H9 (cell line): ENCODE results near the gene EFCAB5. TPM values are rescaled to one million over a fixed set of nuclear protein-coding genes. Genes with fewer than 3 reads are reported as not detected.
A peak's percentile ranks its signal among the peaks of the same experiment; 100 is the strongest.

ENCODE experiments used
- DNase-seq: peaks from one replicate; pipeline ENCODE4 v3.0.0-alpha.2; 2017
- H2AFZ ChIP-seq: one replicate; pipeline ENCODE4 v1.6.1; 2013; ENCODE audit warnings: mild to moderate bottlenecking, low read length, control low read depth, moderate library complexity
- H2AK5ac ChIP-seq: 2 replicates; pipeline ENCODE4 v1.6.1; 2013; ENCODE audit warnings: low read length, control low read depth, mixed read lengths; ENCODE audit not compliant: insufficient read length
- H2BK120ac ChIP-seq: one replicate; pipeline ENCODE4 v1.6.1; 2013; ENCODE audit warnings: low read depth, mild to moderate bottlenecking, low read length, control low read depth, inconsistent platforms; ENCODE audit not compliant: poor library complexity, severe bottlenecking
- H2BK12ac ChIP-seq: 2 replicates; pipeline ENCODE4 v1.6.1; 2013; ENCODE audit warnings: low read length, control low read depth, mixed read lengths, low read depth; ENCODE audit not compliant: insufficient read length
- H2BK15ac ChIP-seq: 2 replicates; pipeline ENCODE4 v1.6.1; 2013; ENCODE audit warnings: low read depth, low read length, control low read depth
- H2BK20ac ChIP-seq: one replicate; pipeline ENCODE4 v1.6.1; 2013; ENCODE audit warnings: low read depth, mild to moderate bottlenecking, low read length, control low read depth, inconsistent platforms; ENCODE audit not compliant: poor library complexity, severe bottlenecking
- H2BK5ac ChIP-seq: 2 replicates; pipeline ENCODE4 v1.6.1; 2013; ENCODE audit warnings: low read length, control low read depth, mixed read lengths; ENCODE audit not compliant: insufficient read length
- H3K14ac ChIP-seq: 2 replicates; pipeline ENCODE4 v1.6.1; 2013; ENCODE audit warnings: low read length, control low read depth; ENCODE audit not compliant: insufficient read depth
- H3K18ac ChIP-seq: 2 replicates; pipeline ENCODE4 v1.6.1; 2013; ENCODE audit warnings: low read depth, mild to moderate bottlenecking, mixed read lengths, low read length, control low read depth; ENCODE audit not compliant: insufficient read length
- H3K23ac ChIP-seq: 2 replicates; pipeline ENCODE4 v1.6.1; 2013; ENCODE audit warnings: low read length, control low read depth, mixed read lengths, low read depth; ENCODE audit not compliant: insufficient read length
- H3K23me2 ChIP-seq: 2 replicates; pipeline ENCODE4 v1.6.1; 2013; ENCODE audit warnings: low read depth, mild to moderate bottlenecking, mixed read lengths, low read length, control low read depth; ENCODE audit not compliant: insufficient read length, poor library complexity, severe bottlenecking
- H3K27ac ChIP-seq: 2 replicates; pipeline ENCODE4 v1.5.1; 2013; ENCODE audit warnings: low read length, control low read depth, mixed read lengths, low read depth; ENCODE audit not compliant: insufficient read length
- H3K27me3 ChIP-seq: 2 replicates; pipeline ENCODE4 v1.6.1; 2013; ENCODE audit warnings: low read length, control low read depth, inconsistent platforms; ENCODE audit not compliant: insufficient read depth
- H3K4ac ChIP-seq: 2 replicates; pipeline ENCODE4 v1.6.1; 2013; ENCODE audit warnings: low read depth, mild to moderate bottlenecking, control low read depth, inconsistent platforms, low read length, moderate library complexity
- H3K4me1 ChIP-seq: 2 replicates; pipeline ENCODE4 v1.6.1; 2013; ENCODE audit warnings: low read length, control low read depth, inconsistent platforms; ENCODE audit not compliant: insufficient read depth
- H3K4me2 ChIP-seq: 2 replicates; pipeline ENCODE4 v1.6.1; 2013; ENCODE audit warnings: low read length, control low read depth, mixed read lengths; ENCODE audit not compliant: insufficient read length, insufficient read depth
- H3K56ac ChIP-seq: 2 replicates; pipeline ENCODE4 v1.6.1; 2013; ENCODE audit warnings: low read depth, mild to moderate bottlenecking, mixed read lengths, low read length, control low read depth; ENCODE audit not compliant: insufficient read length
- H3K79me1 ChIP-seq: 2 replicates; pipeline ENCODE4 v1.6.1; 2013; ENCODE audit warnings: low read depth, mild to moderate bottlenecking, moderate library complexity, low read length, control low read depth, inconsistent platforms; ENCODE audit not compliant: insufficient read depth, poor library complexity, severe bottlenecking
- H3K79me2 ChIP-seq: 2 replicates; pipeline ENCODE4 v1.6.1; 2013; ENCODE audit warnings: low read length, control low read depth, inconsistent platforms; ENCODE audit not compliant: insufficient read depth
- H3K9ac ChIP-seq: 2 replicates; pipeline ENCODE4 v1.6.1; 2013; ENCODE audit warnings: low read length, control low read depth, mixed read lengths; ENCODE audit not compliant: insufficient read length; ENCODE audit errors: extremely low read depth
- H3K9me3 ChIP-seq: one replicate; pipeline ENCODE4 v1.6.1; 2013; ENCODE audit warnings: low read depth, low read length, inconsistent platforms; ENCODE audit not compliant: control insufficient read depth
- H3T11ph ChIP-seq: one replicate; pipeline ENCODE4 v1.6.1; 2013; ENCODE audit warnings: mild to moderate bottlenecking, low read length, control low read depth, inconsistent platforms
- H4K20me1 ChIP-seq: one replicate; pipeline ENCODE4 v1.6.1; 2013; ENCODE audit not compliant: control insufficient read depth, insufficient read length, insufficient read depth
- H4K5ac ChIP-seq: 2 replicates; pipeline ENCODE4 v1.6.1; 2013; ENCODE audit warnings: low read depth, mild to moderate bottlenecking, mixed read lengths, low read length, control low read depth; ENCODE audit not compliant: insufficient read length
- H4K8ac ChIP-seq: replicated peaks from 2 replicates; pipeline ENCODE4 v1.6.1; 2013; ENCODE audit warnings: low read length, control low read depth, mixed read lengths, low read depth; ENCODE audit not compliant: insufficient read length
- H4K91ac ChIP-seq: 2 replicates; pipeline ENCODE4 v1.6.1; 2013; ENCODE audit warnings: low read depth, mild to moderate bottlenecking, moderate library complexity, mixed read lengths, low read length, control low read depth; ENCODE audit not compliant: insufficient read length
- H3K27ac Mint-ChIP-seq, 3 experiments: 2 replicates in 2 of 3; 3 replicates in 1 of 3; pipeline ENCODE4 v1.8.0; 2020 to 2021; ENCODE audit warnings: mixed read lengths in 3 of 3, mild to moderate bottlenecking in 1 of 3, moderate library complexity in 1 of 3
- H3K27me3 Mint-ChIP-seq: 2 replicates; pipeline ENCODE4 v1.8.0; 2021; ENCODE audit warnings: low read depth, mild to moderate bottlenecking, moderate library complexity, mixed read lengths
- H3K36me3 Mint-ChIP-seq, 3 experiments: 2 replicates in 2 of 3; 3 replicates in 1 of 3; pipeline ENCODE4 v1.8.0; 2020 to 2021; ENCODE audit warnings: low read depth in 3 of 3, mixed read lengths in 3 of 3; ENCODE audit not compliant: insufficient read depth in 1 of 3
- H3K4me1 Mint-ChIP-seq, 2 experiments: 2 replicates each; pipeline ENCODE4 v1.8.0; 2020; ENCODE audit warnings: mixed read lengths in 2 of 2
- H3K4me3 Mint-ChIP-seq, 2 experiments: 2 replicates in 1 of 2; 3 replicates in 1 of 2; pipeline ENCODE4 v1.8.0; 2020 to 2021; ENCODE audit warnings: mild to moderate bottlenecking in 2 of 2, mixed read lengths in 2 of 2, moderate library complexity in 1 of 2
- H3K9me3 Mint-ChIP-seq, 2 experiments: 2 replicates in 1 of 2; 3 replicates in 1 of 2; pipeline ENCODE4 v1.8.0; 2020; ENCODE audit warnings: mild to moderate bottlenecking in 2 of 2, mixed read lengths in 2 of 2, moderate library complexity in 1 of 2
- CTCF ChIP-seq: fragments of 200-600 bp; sonication (generic); conservative IDR thresholded peaks from 3 replicates; pipeline ENCODE4 v1.8.0; 2021; ENCODE audit warnings: antibody characterized with exemption, mild to moderate bottlenecking
- WGBS: extraction: QIAGEN DNeasy Blood & Tissue Kit; methylation state at CpG from one replicate; pipeline ENCODE4 v1.1.7; 2013; ENCODE audit warnings: missing lambda C conversion rate, low lambda C conversion rate, mixed read lengths; ENCODE audit not compliant: insufficient read length; ENCODE audit errors: extremely low coverage; 5-methylcytosine and 5-hydroxymethylcytosine counted together
- total RNA-seq: library from RNA; stranded (reverse); gene quantifications from 2 replicates; pipeline ENCODE4 v1.2.1, GENCODE V29; 2021

EFCAB5 gene
- total RNA-seq, 1 experiment from 2014 or later: not detected

- peaks cover 16 to 36% (median 32%) of the 10 kb centered on the region in 3 experiments; a peak in 6 of 7 replicates for H3K36me3 Mint-ChIP-seq
These were observed 191.2 kb downstream of the EFCAB5 start for GRCh38 chr17:30132615-30133014.

More at GRCh38 chr17:30132615-30133014, 191.2 kb downstream of the EFCAB5 start:
- Histone ChIP-seq H4K20me1 (no peaks in the 10 kb centered on the region), H3K56ac (no peak overlapping the region), H3K18ac (no peak overlapping the region), H3K9me3 (no peaks in the 10 kb centered on the region), H3K4me1 (peaks cover 2% of the 10 kb centered on the region; the same call in 1 of the 2 replicates), H3K27me3 (no peaks in the 10 kb centered on the region), H3K27ac (no peak overlapping the region), H2AFZ (no peak overlapping the region), H3K79me1 (peaks cover 16% of the 10 kb centered on the region), H3K4me2 (no peak overlapping the region), H3T11ph (no peak overlapping the region), H3K23me2 (no peaks in the 10 kb centered on the region), H2BK20ac (no peak overlapping the region), H2AK5ac (no peak overlapping the region), H4K8ac (no peak overlapping the region), H4K5ac (no peak overlapping the region), H2BK12ac (no peak overlapping the region), H3K23ac (no peak overlapping the region), H4K91ac (no peak overlapping the region), H2BK5ac (no peak overlapping the region), H2BK15ac (no peak overlapping the region), H3K14ac (no peak overlapping the region), H2BK120ac (no peak overlapping the region), H3K9ac (no peak overlapping the region), H3K79me2 (peaks cover 4% of the 10 kb centered on the region; the same call in 1 of the 2 replicates), H3K4ac (no peak overlapping the region)
- no peaks in the 10 kb centered on the region for H3K27me3 Mint-ChIP-seq
- H3K9me3 Mint-ChIP-seq: no peaks in the 10 kb centered on the region
- peak overlapping the region in 1 of 3 experiments; percentile 21; a peak in 2 of 7 replicates for H3K27ac Mint-ChIP-seq
- no peak for TF ChIP-seq CTCF
- no peak for DNase-seq
- H3K4me3 Mint-ChIP-seq: no peak overlapping the region
- no CpG with 5 or more reads among the region's 3 CpGs for WGBS
- peaks cover 11 to 18% of the 10 kb centered on the region in 2 experiments for H3K4me1 Mint-ChIP-seq
